ENCODE measurements around the gene GPT2. TPM values are rescaled to one million over a fixed set of nuclear protein-coding genes. Genes with fewer than 3 reads are reported as not detected.
"Not testable (repeated sequence)": the region's sequence is repeated elsewhere in the genome, so short reads cannot be mapped to it uniquely, and the experiment has no call there.

Gene GPT2
- total RNA-seq, 1 donor from 2014 or later, result 46.1 TPM

DNA sequence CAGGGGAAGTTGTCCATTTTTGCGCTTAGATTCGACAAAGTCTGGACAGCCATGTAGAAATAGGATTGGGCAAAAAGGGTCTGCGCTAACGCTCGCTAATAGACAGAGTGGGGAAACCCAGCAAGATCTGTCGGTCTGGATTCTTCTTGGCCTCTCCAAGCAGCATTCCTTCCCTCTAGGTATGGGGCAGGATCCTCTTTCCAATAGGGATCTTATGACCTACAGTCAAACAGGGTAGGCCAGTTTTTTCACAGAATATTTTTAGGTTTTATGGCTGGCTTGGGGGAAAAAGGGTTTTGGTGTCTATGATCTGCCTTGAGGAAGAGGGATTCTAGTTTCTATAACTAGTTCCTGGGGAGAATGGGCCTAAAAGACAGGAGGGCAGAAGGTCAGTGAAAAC lies 26.0 kb upstream of the GPT2 start:
- no peak for TF ChIP-seq CTCF (conservative IDR thresholded peaks at IDR 0.05)
- DNase-seq (ENCODE audit: low read depth, low spot score), result no peak
- no peaks in the 10 kb centered on the region for H3K27me3 Mint-ChIP-seq (ENCODE audit: low read depth)
- no peak overlapping the region for H3K4me3 Mint-ChIP-seq
- H3K27ac Mint-ChIP-seq (ENCODE audit: unreplicated experiment), result no peak overlapping the region
- peaks cover 8% of the 10 kb centered on the region for H3K4me1 Mint-ChIP-seq
- no peaks in the 10 kb centered on the region for H3K36me3 Mint-ChIP-seq (ENCODE audit: low read depth)
- H3K9me3 Mint-ChIP-seq, result no peaks in the 10 kb centered on the region

DNA sequence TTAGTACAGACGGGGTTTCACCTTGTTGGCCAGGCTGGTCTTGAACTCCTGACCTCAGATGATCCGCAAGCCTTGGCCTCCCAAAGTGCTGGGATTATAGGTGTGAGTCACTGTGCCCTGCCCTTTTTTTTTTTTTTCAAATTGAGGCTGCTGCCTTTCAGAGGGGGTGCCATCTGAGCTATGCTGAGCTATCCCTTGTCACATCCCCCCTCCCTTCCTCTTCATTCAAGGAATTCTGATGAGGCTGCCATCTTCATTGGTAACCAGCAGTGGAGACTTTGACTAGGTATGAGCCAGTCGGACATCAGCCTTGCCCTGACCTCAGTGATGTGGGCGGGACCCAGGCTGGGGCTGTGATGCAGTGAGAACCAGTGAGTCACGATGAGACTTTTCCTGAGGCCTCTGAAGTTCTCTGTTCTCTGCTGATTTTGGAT lies 24.4 kb upstream of the GPT2 start:
- no peaks in the 10 kb centered on the region for H3K36me3 Mint-ChIP-seq (ENCODE audit: low read depth)
- peaks cover 8% of the 10 kb centered on the region for H3K4me1 Mint-ChIP-seq
- no peak overlapping the region for H3K4me3 Mint-ChIP-seq
- H3K9me3 Mint-ChIP-seq, result no peaks in the 10 kb centered on the region
- no peaks in the 10 kb centered on the region for H3K27me3 Mint-ChIP-seq (ENCODE audit: low read depth)
- TF ChIP-seq CTCF (conservative IDR thresholded peaks at IDR 0.05), result no peak
- no peak overlapping the region for H3K27ac Mint-ChIP-seq (ENCODE audit: unreplicated experiment)
- DNase-seq (ENCODE audit: low read depth, low spot score), result no peak

DNA sequence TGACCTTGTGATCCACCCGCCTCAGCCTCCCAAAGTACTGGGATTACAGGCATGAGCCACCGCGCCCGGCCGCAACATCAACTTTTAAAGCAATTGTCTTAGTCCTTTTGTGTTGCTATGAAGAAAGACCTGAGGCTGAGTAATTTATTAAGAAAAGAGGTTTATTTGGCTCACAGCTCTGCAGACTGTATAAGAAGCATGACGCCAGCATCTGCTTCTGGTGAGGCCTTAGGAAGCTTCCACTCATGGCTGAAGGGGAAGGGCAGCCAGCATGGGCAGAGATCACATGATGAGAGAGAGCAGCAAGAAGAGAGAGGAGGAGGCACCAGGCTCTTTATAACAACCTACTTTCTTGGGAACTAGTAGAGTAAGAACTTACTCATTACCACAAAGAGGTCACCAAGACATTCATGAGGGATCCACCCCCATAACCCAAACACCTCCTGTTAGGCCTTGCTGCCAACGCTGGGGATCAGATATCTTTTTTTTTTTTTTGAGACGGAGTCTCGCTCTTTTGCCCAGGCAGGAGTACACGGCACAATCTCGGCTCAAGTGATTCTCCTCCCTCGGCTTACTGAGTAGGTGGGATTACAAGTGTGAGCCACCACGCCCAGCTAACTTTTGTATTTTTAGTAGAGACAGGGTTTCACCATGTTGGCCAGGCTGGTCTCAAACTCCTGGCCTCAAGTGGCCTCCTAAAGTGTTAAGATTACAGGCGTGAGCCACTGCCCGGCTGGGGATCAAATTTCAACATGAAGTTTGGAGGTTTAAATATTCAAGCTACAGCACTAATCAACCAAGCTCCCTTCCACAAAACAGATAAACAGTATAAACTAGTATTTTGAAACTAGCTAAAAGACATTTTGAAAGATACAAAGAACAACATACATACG lies 21.4 kb upstream of the GPT2 start:
- H3K36me3 Mint-ChIP-seq (ENCODE audit: low read depth), result no peaks in the 10 kb centered on the region
- no peak overlapping the region for H3K4me3 Mint-ChIP-seq
- no peaks in the 10 kb centered on the region for H3K9me3 Mint-ChIP-seq
- no peak for DNase-seq (ENCODE audit: low read depth, low spot score)
- H3K27ac Mint-ChIP-seq (ENCODE audit: unreplicated experiment), result no peak overlapping the region
- no peaks in the 10 kb centered on the region for H3K27me3 Mint-ChIP-seq (ENCODE audit: low read depth)
- TF ChIP-seq CTCF (conservative IDR thresholded peaks at IDR 0.05), result no peak
- peaks cover under 1% of the 10 kb centered on the region for H3K4me1 Mint-ChIP-seq

- no peak for DNase-seq (ENCODE audit: low read depth, low spot score)
- Mint-ChIP-seq H3K27me3 (ENCODE audit: low read depth) (no peaks in the 10 kb centered on the region), H3K9me3 (no peaks in the 10 kb centered on the region), H3K4me3 (no peak overlapping the region), H3K27ac (ENCODE audit: unreplicated experiment) (no peak overlapping the region), H3K4me1 (no peaks in the 10 kb centered on the region), H3K36me3 (ENCODE audit: low read depth) (no peaks in the 10 kb centered on the region)
- TF ChIP-seq CTCF (conservative IDR thresholded peaks at IDR 0.05), result no peak
Observed at GRCh38 chr16:46866286-46866685, 17.9 kb upstream of the GPT2 start.

DNA sequence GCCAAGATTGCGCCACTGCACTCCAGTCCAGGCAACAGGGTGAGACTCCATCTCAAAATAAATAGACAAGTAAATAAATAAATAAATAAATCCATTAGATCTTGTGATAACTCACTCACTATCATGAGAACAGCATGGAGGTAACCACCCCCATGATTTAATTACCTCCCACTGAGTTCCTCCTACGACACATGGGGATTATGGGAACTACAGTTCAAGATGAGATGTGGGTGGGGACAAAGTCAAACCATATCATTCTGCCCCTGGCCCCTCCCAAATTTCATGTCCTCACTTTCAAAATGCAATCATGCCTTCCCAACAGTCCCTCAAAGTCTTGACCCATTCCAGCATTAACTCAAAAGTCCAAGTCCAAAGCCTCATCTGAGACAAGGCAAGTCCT lies 16.7 kb upstream of the GPT2 start:
- not testable (repeated sequence) for H3K27me3 Mint-ChIP-seq (ENCODE audit: low read depth); H3K27ac Mint-ChIP-seq (ENCODE audit: unreplicated experiment); H3K36me3 Mint-ChIP-seq (ENCODE audit: low read depth); H3K4me1 Mint-ChIP-seq; H3K4me3 Mint-ChIP-seq; H3K9me3 Mint-ChIP-seq; DNase-seq (ENCODE audit: low read depth, low spot score)

DNA sequence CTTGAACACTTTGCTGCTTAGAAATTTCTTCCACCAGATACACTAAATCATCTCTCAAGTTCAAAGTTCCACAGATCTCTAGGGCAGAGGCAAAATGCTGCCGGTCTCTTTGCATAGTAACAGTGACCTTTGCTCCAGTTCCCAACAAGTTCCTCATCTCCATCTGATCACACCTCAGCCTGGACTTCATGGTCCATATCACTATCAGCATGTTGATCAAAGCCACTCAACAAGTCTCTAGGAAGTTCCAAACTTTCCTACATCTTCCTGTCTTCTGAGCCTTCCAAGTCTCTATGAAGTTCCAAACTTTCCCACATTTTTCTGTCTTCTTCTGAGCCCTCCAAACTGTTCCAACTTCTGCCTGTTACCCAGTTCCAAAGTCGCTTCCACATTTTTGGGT lies 15.3 kb upstream of the GPT2 start:
- DNase-seq (ENCODE audit: low read depth, low spot score); H3K4me3 Mint-ChIP-seq; H3K27me3 Mint-ChIP-seq (ENCODE audit: low read depth); H3K36me3 Mint-ChIP-seq (ENCODE audit: low read depth); H3K9me3 Mint-ChIP-seq; H3K4me1 Mint-ChIP-seq; H3K27ac Mint-ChIP-seq (ENCODE audit: unreplicated experiment): not testable (repeated sequence)

Measured in neural crest cell (in vitro differentiated cells).